Uterus (tissue), 2 donors: ENCODE results near the gene SMARCE1.

Experiments used
- POLR2A ChIP-seq, 2 donors: fragments of 450-650 bp; IDR thresholded peaks; one replicate each; pipeline ENCODE4 v1.6.1; 2016; ENCODE audit warnings: antibody characterized with exemption in 2 of 2, mild to moderate bottlenecking in 1 of 2, moderate library complexity in 1 of 2
- TF ChIP-seq, protein P1 (sequence below), 4 experiments: fragments of 200-600 bp in 2 of 4; fragments of 450-650 bp in 2 of 4; sonication (generic) in 2 of 4; IDR thresholded peaks; one replicate each; pipeline ENCODE4 v1.5.1; 2016 to 2019; ENCODE audit warnings: antibody characterized with exemption in 4 of 4, mild to moderate bottlenecking in 2 of 4, moderate library complexity in 1 of 4

DNA sequence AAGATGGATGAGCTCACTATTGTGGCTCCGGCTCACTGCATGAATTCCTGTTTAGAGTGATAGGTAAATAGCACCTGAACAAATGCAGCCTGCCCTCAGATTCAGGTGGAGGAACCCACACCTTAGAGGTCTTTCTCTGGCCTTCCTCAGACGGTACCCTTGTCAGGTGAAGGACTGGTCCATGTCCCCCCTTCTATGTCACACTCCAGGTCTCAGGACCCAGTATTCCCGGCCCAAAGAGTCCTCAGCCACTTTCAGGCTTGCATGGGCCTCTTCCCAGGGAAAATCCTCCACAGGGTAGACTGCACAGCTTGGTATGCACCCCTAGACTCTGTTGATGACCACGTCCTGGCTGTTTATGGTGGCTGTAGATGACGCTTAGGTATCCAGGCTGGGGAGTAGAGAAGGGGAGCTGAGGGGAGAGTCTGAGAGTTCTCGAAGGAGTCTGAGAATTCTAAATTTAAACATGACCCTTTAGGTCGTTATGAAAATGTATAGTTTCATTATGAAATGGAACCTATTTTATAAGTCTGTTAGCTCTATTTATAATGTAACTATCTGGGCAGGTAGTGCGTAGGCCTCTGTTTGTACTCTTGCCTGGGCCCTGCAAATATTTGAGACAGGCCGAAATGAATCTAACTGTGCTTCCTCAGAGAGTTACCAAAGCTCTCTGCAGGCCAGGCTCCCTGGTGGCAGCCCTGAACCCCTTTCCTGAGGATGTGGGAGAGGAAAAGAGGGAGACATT, 49.9 kb downstream of the SMARCE1 start:
- no peak for TF ChIP-seq POLR2A (IDR thresholded peaks at IDR 0.05)
- TF ChIP-seq, protein P1, sequence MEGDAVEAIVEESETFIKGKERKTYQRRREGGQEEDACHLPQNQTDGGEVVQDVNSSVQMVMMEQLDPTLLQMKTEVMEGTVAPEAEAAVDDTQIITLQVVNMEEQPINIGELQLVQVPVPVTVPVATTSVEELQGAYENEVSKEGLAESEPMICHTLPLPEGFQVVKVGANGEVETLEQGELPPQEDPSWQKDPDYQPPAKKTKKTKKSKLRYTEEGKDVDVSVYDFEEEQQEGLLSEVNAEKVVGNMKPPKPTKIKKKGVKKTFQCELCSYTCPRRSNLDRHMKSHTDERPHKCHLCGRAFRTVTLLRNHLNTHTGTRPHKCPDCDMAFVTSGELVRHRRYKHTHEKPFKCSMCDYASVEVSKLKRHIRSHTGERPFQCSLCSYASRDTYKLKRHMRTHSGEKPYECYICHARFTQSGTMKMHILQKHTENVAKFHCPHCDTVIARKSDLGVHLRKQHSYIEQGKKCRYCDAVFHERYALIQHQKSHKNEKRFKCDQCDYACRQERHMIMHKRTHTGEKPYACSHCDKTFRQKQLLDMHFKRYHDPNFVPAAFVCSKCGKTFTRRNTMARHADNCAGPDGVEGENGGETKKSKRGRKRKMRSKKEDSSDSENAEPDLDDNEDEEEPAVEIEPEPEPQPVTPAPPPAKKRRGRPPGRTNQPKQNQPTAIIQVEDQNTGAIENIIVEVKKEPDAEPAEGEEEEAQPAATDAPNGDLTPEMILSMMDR (IDR thresholded peaks at IDR 0.05), result no peak
